HEK293 (cell line): ENCODE results near the gene ABCG8.

Experiments used
- AEBP2 ChIP-seq: fragments of 450-650 bp; formaldehyde crosslinking; IDR thresholded peaks from 2 replicates; pipeline ENCODE4 v1.5.1; 2016; ENCODE audit warnings: missing biosample characterization, missing genetic modification characterization, borderline replicate concordance
- BCL11A ChIP-seq: fragments of 450-650 bp; formaldehyde crosslinking; IDR thresholded peaks from 2 replicates; pipeline ENCODE4 v1.5.1; 2016; ENCODE audit warnings: low read depth, missing biosample characterization, missing genetic modification characterization
- CTCF ChIP-seq: fragments of 450-650 bp; formaldehyde crosslinking; IDR thresholded peaks from 2 replicates; pipeline ENCODE4 v1.5.1; 2016; ENCODE audit warnings: missing biosample characterization, missing genetic modification characterization
- PRDM10 ChIP-seq: fragments of 450-650 bp; formaldehyde crosslinking; IDR thresholded peaks from 2 replicates; pipeline ENCODE4 v1.5.1; 2016; ENCODE audit warnings: missing biosample characterization, missing genetic modification characterization
- SETDB1 ChIP-seq: IDR thresholded peaks from one replicate; pipeline ENCODE4 v1.6.1; 2017; ENCODE audit warnings: mild to moderate bottlenecking, low read length, moderate library complexity, mixed read lengths; ENCODE audit not compliant: insufficient read length
- YY1 ChIP-seq: fragments of 450-650 bp; formaldehyde crosslinking; IDR thresholded peaks from 2 replicates; pipeline ENCODE4 v1.5.1; 2018; ENCODE audit warnings: missing biosample characterization, missing genetic modification characterization
- ZFP69B ChIP-seq: fragments of 450-650 bp; formaldehyde crosslinking; IDR thresholded peaks from 2 replicates; pipeline ENCODE4 v1.5.1; 2016; ENCODE audit warnings: missing biosample characterization, missing genetic modification characterization
- ZNF121 ChIP-seq: fragments of 450-650 bp; formaldehyde crosslinking; IDR thresholded peaks from 2 replicates; pipeline ENCODE4 v1.5.1; 2016; ENCODE audit warnings: missing biosample characterization, missing genetic modification characterization
- ZNF157 ChIP-seq: fragments of 450-650 bp; formaldehyde crosslinking; IDR thresholded peaks from 2 replicates; pipeline ENCODE4 v1.5.1; 2016; ENCODE audit warnings: missing biosample characterization, missing genetic modification characterization
- ZNF398 ChIP-seq: fragments of 450-650 bp; formaldehyde crosslinking; IDR thresholded peaks from 2 replicates; pipeline ENCODE4 v1.5.1; 2017; ENCODE audit warnings: missing biosample characterization, missing genetic modification characterization
- ZNF623 ChIP-seq: fragments of 450-650 bp; formaldehyde crosslinking; IDR thresholded peaks from 2 replicates; pipeline ENCODE4 v1.5.1; 2016; ENCODE audit warnings: missing biosample characterization, missing genetic modification characterization
- ZSCAN23 ChIP-seq: fragments of 450-650 bp; formaldehyde crosslinking; IDR thresholded peaks from 2 replicates; pipeline ENCODE4 v1.5.1; 2016; ENCODE audit warnings: missing biosample characterization, missing genetic modification characterization

GRCh38 chr2:43845181-43845580 is 6.4 kb downstream of the ABCG8 start:
- TF ChIP-seq ZNF623 (no peak), ZNF121 (tag by site-specific recombination) (no peak), YY1 (tag by site-specific recombination) (no peak), CTCF (tag by site-specific recombination) (no peak), SETDB1 (no peak), BCL11A (tag by site-specific recombination) (no peak), ZNF157 (tag by site-specific recombination) (no peak), AEBP2 (no peak), ZSCAN23 (tag by site-specific recombination) (no peak), ZNF398 (tag by site-specific recombination) (no peak), ZFP69B (tag by site-specific recombination) (no peak), PRDM10 (tag by site-specific recombination) (no peak)
